DMS 273 (cell line): Measurements from ENCODE around the gene TCF7.

Source experiments
- DNase-seq: peaks from one replicate; lab custom pipeline; 2025; ENCODE audit not compliant: unreplicated experiment; lab: John Stamatoyannopoulos, UW

The TCF7 gene

DNA sequence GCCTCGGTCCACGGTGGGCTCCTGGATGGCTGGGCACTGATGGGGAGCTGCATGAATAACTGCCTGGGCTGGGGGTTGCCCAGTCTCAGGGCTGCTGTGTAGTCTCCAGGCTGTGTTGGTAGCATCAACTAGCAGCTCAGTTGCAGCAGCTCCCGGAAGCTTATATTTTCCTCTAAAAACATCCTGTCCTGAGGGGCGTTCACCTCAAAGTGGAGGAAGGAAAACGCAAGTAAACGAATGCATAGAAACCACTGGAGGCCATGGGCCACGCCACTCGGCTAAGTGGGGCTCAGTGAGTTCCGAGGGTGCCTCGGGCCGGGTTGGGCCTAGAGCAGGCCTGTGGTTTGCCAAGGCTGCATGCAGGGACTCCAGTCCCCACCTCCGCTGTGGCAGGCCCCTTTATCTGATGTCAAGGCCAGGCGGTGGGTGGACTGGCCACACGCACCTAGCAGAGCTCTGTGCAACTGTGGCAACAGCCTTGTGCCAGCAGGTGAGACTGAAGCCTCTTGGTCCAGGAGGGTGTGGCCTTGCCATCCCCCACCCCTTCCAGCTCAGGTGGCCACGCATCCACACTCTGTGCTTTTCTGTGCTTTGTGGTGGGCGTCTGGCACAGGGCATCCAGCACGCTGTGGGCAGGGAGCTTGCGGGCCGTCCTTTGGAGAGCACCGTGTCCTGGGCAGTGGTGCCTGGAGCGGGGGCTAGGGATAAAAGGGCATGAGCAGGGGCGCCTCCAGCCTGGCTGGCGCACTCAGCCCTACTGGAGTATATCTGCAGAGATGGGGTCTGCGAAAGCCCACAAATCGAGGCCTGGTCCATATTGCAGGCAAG, 15.1 kb downstream of the TCF7 start:
- DNase-seq, result no peak

DNA sequence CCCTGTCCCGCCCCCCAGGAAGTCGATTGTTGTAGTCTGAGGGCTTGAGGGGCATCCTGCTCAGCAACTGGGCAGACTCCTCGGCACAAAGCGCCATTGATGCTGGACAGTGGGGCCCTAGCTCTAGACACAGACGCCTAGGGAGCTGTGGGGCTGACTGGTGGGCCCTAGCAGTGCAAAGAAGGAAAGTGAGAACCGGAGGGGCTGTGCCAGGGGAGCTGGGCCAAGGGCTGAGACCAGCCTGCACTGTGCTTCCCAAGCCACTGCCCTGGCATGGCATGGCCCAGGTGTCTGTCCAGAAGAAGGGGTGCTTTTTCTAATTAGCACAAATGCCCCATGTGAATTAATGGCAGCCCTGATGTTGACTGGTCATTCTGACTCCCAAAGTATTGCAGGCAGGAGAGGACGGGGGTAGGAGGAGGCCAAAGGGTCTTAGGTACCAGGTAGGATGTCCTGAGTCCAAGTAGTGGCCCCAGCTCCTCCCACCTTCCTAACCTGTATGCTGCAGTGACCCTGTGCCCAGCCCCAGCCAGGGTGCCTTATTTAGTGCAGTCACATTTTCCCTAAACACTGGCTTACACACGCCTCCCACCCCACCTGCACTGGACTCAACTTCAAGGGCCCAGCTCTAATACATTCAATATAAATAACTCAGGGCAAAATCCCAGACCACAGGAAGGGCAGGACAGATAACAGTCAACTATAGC, 15.9 kb downstream of the TCF7 start:
- DNase-seq, result no peak

DNA sequence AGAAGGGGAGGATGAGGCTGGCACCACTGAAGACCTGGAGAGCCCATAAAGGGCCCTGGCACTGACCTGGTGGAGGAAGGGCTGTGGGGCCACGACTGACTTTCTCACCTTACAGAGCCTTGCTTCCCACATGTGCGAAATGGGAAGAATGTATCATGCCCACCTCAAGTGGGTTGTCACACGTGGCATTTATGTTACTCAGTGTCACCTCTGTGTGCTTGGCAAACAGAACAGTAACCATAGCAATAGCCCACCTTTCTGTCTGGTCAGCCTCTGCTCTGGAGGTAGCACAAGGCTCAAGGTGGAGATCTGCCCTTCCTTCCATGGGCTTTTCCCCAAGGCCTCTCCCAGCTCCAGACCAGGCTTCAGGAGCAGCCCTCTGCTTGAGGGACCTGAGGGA, 16.7 kb downstream of the TCF7 start:
- DNase-seq, result no peak

DNA sequence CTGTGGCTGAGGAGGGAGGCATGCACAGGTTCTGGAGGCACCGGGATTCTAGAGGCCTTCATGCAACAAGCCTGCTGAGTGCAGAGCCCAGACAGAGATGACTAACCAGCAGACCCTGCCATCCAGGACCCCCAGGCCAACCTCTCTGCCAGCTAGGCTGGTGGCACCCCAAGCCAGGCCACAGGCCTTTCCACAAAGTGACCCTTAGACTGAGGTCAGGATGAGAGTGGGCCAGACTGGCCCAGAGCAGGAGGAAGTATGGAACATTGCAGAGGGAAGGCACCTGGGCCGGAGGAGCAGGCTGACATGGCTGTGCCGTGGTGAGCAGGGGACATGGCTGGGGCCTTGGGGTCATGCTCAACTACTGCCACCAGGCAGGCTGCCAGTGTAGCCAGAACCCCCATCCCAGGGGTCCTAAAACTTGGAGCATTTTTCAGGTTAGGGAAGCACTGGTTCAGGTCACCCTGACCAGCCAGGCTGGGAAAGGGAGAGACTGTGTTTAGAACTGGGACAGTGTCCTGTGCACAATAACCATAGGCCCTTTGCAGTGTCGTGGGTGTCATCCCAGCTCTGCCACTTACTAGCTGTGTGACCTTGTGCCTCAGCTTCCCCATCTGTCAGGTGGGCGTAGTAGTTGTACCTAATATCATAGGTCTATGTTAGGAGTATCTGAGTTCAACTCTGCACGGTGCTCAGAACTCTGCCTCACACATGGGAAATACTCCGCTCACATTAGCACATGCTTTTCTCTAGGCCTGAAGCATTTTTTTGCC, 17.3 kb downstream of the TCF7 start:
- no peak for DNase-seq

DNA sequence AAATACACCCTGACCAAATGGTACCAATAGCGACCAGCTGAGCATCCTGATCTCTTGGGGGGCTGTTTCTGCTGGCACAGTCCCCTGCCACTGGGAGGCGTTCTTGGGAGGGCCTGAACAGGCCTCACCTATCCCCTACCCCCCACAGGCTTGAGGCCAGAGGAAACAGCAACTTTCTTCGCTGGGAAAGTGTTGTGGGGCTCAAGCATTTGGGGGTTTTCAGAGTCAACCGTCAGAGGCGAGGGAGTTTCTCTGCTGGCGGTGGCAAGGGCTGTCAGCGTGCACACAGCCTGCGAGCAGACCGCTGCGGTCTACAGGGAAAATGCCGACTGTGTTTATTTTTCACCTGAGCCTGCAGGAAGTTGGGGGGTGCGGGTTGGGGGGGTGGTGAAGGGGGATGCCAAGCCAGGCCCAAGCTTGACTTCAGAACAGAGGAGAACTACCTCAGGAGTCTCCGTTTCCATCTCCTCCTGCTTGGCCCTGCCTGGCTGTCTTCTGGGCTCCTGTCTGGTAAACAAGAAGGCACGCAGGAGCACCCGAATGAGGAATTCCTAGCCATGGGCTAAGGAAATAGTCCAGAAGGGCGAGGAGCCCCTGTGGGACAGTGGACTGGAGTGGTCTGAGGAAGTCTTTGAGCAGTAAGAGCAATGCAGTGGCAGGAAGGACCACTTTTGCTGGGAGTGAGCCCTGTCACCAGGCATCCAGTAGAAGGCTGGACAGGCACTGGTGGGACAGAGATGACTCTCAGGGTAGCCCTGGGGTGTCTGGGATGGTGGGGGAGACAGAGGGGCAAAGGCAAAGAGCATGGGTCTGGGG, 18.1 kb downstream of the TCF7 start:
- DNase-seq, result no peak

DNA sequence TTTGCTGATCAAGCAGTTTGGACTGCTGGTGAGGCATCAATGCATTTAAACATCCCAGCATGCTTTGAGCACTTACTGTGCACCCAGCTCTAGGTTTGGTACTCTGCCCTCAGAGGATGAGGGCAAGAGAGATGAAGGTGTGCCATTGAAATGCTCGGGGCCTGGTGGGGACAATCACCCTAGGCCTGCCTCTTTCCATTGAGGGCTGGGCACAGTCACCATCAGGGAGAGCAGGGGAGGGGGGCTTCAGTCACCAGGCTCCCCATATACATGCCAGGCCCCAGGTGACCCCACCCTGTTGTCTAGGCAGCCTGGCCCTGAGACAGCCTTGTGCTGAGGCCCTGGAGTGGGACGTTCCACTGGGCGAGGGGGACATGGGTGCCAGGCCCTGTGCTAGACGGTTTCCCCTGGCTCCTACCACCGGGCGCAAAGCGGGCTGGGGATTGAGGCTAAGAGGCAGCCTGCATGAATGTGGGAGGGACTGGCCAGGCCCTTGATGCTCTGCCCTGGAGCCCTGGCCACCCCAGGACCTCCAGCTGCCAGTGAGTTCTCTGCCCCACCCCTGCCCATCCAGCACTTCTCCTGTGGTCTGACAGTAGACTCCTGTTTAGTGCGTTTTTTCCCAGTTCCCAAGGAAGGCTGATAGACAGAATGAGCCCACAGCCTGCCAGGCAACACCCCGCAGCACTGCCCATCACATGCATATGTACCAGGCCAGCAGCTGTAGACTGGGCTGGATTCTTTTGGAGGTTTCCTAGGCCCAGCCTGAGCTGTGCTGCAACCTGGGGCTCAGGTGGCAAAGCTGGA, 18.9 kb downstream of the TCF7 start:
- no peak for DNase-seq

DNA sequence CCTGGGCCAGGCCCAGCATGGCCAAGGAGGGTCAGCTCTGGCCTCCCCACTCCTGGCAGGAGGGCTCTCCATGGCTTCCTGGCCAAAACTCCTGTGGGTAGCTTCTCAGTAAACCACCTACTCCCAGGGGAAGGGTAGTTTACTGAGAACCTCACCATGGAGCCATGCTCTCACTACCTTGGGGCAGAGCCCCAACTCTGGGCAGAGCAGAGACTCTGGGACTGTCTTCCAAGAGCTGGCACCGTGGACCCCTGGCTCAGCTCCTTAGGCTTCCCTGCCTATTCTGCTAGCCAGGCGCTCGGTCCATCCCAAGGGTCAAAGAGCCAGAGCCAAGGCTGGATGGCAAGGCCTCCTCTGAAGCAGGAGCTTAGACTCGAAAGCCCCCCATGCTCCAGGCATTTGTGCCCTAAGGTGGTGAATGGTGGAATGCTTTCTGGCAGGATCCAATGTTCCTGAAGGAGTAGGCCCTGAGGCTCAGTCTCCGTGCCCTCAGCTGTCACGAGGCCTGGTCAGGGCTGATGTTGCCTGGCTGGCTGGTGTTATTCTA, 19.6 kb downstream of the TCF7 start:
- DNase-seq, result no peak

DNA sequence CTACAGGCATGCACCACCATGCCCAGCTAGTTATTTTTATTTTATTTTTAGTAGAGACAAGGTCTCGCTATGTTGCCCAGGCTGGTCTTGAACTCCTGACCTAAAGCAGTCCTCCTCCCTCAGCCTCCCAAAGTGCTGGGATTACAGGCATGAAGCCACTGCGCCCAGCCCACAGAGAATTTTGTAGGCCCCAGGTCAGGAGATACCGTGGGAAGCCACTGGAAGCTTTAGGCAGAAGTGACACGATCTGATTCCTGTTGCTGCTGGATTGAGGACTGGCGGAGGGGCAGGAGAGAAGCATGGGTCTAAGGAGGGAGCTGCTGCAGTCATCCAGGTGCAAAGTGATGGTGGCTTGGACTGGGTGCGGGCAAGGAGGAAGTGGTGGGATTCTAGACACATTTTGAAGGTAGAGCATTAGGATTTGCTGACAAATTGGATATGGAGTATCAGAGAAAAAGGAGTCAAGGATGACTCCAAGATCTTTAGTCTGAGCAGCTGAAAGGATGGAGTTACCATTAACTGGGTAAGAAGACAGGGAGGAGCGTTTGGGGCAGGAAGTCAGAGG, 20.7 kb downstream of the TCF7 start:
- DNase-seq, result no peak

DNA sequence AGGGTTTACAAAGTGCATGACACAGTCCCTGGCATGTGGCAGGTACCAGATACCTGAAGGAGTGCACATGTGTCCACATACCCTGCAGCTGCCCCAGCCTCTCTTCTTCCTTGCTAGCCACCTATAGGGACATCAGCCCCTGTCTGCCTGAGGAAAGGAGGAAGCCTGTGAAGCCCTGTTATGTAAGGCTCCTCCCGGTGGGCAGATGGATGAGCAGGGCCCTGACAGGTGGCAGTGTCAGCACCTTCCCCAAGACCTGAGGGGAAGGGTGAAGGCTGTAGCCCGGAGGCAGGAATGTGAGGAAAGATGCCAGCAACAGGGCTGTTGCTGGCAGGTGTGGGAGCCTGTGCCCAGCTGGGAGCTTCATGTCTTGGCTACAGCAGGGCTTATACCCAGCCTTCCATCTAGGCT, 21.7 kb downstream of the TCF7 start:
- DNase-seq, result peak; percentile 26

DNA sequence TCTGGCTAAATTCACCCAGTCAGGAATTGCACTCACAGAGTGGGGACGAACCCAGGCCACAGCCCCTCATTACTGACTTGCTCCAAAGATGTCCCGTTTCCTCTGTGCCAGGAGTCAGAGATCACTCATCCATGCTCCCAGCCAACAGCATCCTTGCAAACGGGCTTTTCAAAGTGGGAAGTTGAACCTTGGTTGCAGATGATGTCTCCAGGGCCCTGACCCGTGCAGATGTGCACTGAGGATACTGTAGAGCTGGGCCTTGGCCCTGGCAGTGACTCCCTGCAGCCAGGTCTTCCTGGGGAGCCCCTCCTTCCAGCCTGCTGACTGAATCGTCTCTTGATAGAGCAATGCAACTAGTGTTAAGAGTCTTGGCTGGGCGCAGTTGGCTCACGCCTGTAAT, 22.3 kb downstream of the TCF7 start:
- no peak for DNase-seq

DNA sequence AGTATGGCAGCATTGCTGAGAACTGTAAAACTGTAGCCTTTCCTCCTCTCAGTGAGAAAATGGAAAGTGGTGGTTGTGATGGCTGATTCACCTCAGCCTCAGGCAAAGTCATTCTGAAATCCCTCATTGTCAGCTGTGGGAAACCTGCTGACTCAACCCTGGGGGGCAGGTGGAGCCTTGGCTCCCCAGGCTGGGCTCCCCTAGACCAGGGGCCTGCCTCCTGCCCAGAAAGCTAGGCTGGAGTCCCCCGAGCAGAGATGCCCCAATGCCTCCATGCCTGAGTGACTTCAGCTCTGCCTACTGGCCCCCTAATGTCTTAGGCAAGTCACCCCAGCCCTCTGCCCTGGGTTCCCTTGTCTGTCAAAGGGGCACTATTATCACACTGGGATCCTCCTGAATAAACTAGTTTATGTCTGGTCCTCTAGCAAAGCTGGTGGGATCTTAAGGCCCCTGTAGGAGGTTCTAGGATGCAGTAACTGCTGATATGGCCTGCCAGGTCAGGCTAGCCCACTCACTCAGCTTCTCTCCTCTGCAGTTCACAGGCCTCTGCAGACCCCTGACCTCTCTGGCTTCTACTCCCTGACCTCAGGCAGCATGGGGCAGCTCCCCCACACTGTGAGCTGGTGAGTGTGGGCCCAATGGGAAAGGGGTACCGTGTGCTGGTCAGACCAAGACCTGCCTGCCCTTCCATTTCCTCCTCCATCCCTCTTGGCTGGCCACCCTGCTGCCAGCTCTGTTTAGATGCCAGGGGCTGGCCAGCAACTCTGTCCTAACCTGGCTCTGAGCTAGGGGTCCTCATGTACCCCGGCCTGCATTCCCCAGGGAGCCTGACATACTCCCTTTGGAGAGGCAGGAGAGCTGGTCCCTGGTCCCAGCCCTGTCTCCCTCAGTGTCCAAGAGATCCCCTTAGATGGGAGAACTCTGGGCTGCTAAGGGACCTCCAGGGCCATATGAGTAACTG, 24.2 kb downstream of the TCF7 start:
- DNase-seq, result no peak

DNA sequence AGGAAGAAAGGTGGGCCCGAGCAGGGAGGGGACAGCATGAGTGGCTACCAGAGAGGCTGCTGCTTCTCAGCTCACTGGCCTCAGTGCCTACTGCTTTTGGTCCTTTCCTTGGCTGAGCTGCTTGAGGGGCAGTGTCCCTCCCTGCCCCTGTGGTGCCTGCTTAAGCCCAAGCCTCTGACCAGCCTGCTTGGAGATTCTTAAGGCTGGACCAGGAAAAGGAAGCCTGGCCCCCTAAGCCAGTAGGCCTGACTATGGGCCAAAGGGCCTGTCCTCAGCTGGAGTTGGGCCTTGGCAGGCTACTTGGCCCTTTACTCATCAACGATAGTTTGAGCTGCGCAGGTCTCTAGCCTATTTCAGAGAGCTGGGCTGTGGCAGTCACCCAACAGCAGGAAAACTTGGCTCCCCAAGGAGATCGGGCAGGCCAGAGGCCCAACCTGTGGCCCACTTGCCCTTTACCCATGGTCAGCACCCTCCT, 24.9 kb downstream of the TCF7 start:
- DNase-seq, result no peak

DNA sequence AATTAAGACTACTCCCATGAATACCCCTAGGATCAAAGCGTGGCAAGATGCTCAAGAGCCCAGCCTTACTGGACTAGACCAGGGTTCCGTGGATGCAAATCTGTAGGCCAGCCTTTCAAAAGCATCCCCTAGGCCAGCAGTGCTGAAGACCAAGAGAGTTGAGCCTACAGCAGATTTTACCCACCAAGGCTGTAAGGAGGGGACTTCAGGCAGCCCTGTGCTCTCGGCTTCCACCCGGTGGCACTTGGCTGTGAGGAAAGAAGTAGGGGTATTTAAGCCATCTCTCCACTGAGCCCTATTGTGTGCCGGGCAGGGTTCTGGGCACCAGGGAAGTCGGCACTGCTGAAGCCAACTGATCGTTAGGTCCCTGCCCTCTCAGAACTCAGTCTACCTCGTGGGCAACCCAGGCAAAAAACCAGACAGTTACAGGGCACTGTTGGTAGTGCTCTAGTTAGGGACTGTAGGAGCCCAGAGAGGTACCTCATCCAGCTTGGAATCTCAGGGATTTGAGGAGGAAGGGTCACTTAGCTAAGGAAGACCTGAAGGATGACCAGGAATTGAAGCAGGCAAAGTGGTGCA, 25.5 kb downstream of the TCF7 start:
- no peak for DNase-seq

DNA sequence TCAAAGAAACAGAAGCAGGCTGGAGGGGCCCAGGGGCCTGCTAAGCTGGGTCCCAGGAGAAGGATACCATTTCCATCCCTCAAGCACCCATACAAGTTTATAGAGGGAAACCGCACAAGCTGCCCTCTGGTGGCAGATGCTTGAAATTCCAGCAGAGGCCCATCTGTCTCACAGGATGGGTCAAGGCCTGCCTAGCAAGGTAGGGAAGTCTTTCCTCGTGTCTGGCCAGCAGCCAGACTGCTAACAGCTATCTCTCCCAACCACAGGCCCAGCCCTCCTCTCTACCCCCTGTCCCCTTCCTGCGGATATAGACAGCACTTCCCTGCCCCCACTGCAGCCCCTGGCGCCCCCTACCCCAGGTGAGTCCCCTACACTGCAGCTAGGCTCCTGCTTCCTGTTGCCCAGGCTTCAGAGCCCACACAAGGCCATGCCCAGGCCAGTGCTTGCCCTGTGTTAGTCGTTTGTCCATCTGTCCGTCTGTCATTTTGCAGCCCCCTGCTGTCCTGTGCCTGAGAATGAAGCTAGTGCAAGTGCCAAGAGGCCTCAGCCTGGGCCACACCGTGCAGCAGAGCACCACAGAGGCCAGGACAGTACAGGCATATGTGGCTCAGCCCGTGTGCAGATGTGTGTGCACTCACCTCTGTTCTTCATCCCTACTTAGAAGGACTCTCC, 26.2 kb downstream of the TCF7 start:
- peak; percentile 96 for DNase-seq

DNA sequence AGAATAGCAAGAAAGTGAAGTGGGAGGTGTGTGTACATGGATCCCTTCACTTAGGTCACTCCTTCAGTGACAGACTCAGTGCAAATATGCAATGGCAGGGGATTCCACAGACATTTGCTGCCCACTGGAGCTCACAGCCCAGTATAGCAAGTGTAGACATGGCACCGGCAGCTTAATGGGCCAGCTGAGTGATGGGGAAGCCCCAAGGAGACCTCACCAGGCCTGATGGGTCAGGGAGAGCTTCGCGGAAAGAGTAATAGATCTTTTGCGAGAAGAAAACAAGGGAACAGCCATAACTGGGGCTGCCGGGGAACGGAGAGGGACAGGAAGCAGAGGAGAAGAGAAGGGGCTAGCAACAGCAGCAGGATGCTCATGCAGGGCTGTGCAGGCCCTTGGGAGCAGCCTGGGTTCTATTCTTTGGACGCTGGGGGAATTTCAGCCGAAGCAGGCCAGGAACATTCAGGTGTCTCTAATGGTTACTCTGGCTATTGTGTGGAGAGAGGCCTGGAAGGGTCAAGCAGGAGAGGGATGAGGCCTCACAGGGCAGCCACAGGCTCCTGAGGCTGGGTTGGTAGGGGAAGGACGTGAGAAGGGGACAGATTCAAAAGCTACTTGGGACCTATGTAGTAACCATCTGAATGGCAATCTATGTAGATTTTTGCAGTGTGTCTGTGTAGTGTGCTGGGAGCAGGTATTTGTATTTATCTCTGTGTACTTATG, 27.0 kb downstream of the TCF7 start:
- peak; percentile 50 for DNase-seq

DNA sequence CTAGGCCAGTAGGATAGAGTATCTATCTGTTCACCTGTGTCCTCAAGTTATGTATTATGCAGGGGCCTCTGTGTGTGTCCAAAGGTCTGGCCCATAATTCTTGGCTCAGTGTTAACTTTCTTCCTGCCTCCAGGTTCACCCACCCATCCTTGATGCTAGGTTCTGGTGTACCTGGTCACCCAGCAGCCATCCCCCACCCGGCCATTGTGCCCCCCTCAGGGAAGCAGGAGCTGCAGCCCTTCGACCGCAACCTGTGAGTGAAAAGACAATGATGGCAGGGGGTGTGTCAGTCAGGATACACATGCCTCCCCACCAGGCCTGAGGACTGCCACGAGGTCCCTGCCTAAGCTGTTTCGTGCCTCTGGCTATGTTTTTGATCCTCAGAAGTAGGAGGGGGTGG, 27.6 kb downstream of the TCF7 start:
- DNase-seq, result no peak

DNA sequence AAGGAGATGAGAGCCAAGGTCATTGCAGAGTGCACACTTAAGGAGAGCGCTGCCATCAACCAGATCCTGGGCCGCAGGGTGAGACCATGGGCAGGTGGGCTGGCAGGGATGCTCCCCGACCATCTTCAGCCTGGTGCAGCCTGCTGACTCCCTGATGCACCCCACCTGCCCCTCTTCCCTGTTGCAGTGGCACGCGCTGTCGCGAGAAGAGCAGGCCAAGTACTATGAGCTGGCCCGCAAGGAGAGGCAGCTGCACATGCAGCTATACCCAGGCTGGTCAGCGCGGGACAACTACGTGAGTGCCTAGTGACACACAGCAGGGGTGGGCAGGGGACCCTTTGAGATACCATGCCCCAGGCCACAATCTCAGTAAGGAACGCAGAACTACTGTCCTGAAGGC, 28.3 kb downstream of the TCF7 start:
- DNase-seq, result no peak
